OCI-LY3 (cell line): ENCODE measurements around the gene GPHN.
"Not testable (repeated sequence)": the region's sequence is repeated elsewhere in the genome, so short reads cannot be mapped to it uniquely, and the experiment has no call there.

Experiments
- H2AFZ ChIP-seq: fragments of 200-600, 300-600 bp; shearing (Covaris generic); 2 replicates; pipeline ENCODE4 v1.6.0; 2014; ENCODE audit warnings: antibody characterized with exemption, low read depth, low read length
- H3K27ac ChIP-seq: fragments of 200-600, 300-600 bp; sonication (generic); 2 replicates; pipeline ENCODE4 v1.5.1; 2014; ENCODE audit warnings: mild to moderate bottlenecking, low read length, moderate library complexity, mixed read lengths
- H3K27me3 ChIP-seq: fragments of 200-600, 300-600 bp; sonication (generic); 2 replicates; pipeline ENCODE4 v1.6.1; 2014; ENCODE audit warnings: low read depth, low read length, mixed read lengths
- H3K36me3 ChIP-seq: fragments of 200-600, 300-600 bp; sonication (generic); replicated peaks from 2 replicates; pipeline ENCODE3; 2014; ENCODE audit warnings: low read depth, low read length, mixed read lengths
- H3K4me1 ChIP-seq: fragments of 300-600, 200-600 bp; sonication (generic); 2 replicates; pipeline ENCODE4 v1.6.1; 2014; ENCODE audit warnings: low read length, mixed read lengths
- H3K4me2 ChIP-seq: fragments of 200-600, 300-600 bp; sonication (generic); 2 replicates; pipeline ENCODE4 v1.6.1; 2014; ENCODE audit warnings: low read length, mixed read lengths
- H3K4me3 ChIP-seq: fragments of 300-600, 200-600 bp; sonication (generic); 2 replicates; pipeline ENCODE4 v1.5.1; 2014; ENCODE audit warnings: antibody characterized with exemption, mild to moderate bottlenecking, low read length, moderate library complexity
- H3K79me2 ChIP-seq: fragments of 300-600, 200-600 bp; shearing (Covaris generic); 2 replicates; pipeline ENCODE4 v1.6.1; 2014; ENCODE audit warnings: mild to moderate bottlenecking, low read length, mixed read lengths
- H3K9ac ChIP-seq: fragments of 300-600, 200-600 bp; shearing (Covaris generic); 2 replicates; pipeline ENCODE4 v1.6.0; 2014; ENCODE audit warnings: mild to moderate bottlenecking, low read length, moderate library complexity
- H3K9me3 ChIP-seq: fragments of 200-600, 300-600 bp; shearing (Covaris generic); 2 replicates; pipeline ENCODE4 v1.6.1; 2014; ENCODE audit warnings: low read length, mixed read lengths; ENCODE audit not compliant: insufficient read depth
- H4K20me1 ChIP-seq: fragments of 200-600, 300-600 bp; sonication (generic); 2 replicates; pipeline ENCODE4 v1.6.1; 2016; ENCODE audit warnings: low read length, mixed read lengths; ENCODE audit not compliant: insufficient read depth
- EZH2phosphoT487 ChIP-seq: fragments of 200-600 bp; shearing (Covaris generic); IDR thresholded peaks from 2 replicates; pipeline ENCODE4 v1.6.1; 2018; ENCODE audit warnings: antibody characterized with exemption, mixed run types, low read depth
- TF ChIP-seq, protein P1 (sequence below): fragments of 200-600, 300-600 bp; sonication (generic); IDR thresholded peaks from 2 replicates; pipeline ENCODE4 v1.5.1; 2014; ENCODE audit warnings: antibody characterized with exemption, low read length, low read depth

GPHN gene

DNA sequence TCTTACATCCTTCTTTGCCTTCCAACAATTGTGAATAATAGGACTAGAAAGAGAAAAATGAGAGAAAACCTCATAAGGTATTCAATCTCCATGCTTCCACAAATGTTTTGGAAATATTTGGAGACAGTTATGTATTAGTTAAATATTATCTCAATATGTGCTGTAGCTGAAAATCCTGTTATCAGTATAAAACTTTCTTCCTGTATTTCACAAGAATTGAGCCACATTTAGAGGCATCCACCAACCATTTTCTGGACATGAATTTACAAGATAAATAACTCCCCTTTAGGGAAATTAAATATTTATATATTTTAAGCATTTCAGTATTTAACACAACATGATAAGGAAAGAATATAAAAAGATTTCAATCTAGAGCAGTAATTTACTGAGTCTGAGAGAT is 200.3 kb downstream of the GPHN start:
- no peak overlapping the region for H3K4me2 ChIP-seq
- no peaks in the 10 kb centered on the region for H3K9me3 ChIP-seq
- H3K36me3 ChIP-seq: no peaks in the 10 kb centered on the region
- TF ChIP-seq, protein P1, sequence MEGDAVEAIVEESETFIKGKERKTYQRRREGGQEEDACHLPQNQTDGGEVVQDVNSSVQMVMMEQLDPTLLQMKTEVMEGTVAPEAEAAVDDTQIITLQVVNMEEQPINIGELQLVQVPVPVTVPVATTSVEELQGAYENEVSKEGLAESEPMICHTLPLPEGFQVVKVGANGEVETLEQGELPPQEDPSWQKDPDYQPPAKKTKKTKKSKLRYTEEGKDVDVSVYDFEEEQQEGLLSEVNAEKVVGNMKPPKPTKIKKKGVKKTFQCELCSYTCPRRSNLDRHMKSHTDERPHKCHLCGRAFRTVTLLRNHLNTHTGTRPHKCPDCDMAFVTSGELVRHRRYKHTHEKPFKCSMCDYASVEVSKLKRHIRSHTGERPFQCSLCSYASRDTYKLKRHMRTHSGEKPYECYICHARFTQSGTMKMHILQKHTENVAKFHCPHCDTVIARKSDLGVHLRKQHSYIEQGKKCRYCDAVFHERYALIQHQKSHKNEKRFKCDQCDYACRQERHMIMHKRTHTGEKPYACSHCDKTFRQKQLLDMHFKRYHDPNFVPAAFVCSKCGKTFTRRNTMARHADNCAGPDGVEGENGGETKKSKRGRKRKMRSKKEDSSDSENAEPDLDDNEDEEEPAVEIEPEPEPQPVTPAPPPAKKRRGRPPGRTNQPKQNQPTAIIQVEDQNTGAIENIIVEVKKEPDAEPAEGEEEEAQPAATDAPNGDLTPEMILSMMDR: no peak
- TF ChIP-seq EZH2phosphoT487: no peak
- H3K27ac ChIP-seq: no peak overlapping the region
- H2AFZ ChIP-seq: no peak overlapping the region
- H3K79me2 ChIP-seq: no peaks in the 10 kb centered on the region
- H4K20me1 ChIP-seq: no peaks in the 10 kb centered on the region
- H3K4me1 ChIP-seq: no peaks in the 10 kb centered on the region
- no peak overlapping the region for H3K9ac ChIP-seq
- no peak overlapping the region for H3K4me3 ChIP-seq
- H3K27me3 ChIP-seq: no peaks in the 10 kb centered on the region

DNA sequence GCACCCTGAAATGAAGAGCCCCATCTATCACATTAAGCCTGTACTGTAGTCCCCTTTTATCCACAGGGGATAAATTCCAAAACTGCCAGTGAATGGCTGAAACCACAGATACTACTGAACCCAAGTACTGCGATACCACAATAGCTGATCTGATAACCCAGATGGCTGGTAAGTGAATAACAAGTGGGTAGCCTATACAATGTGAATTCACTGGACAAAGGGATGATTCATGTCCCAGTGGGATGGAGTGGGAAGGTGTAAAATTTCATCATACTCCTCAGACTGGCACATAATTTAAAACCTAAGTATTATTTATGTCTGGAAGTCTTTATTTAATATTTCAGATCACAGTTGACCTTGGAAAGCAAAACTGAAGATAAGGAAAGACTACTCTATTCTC is 201.3 kb downstream of the GPHN start:
- TF ChIP-seq EZH2phosphoT487: no peak
- TF ChIP-seq, protein P1: no peak
- Histone ChIP-seq H4K20me1 (no peaks in the 10 kb centered on the region), H3K4me1 (no peaks in the 10 kb centered on the region), H3K79me2 (no peaks in the 10 kb centered on the region), H3K36me3 (no peaks in the 10 kb centered on the region), H3K27ac (no peak overlapping the region), H2AFZ (no peak overlapping the region), H3K4me2 (no peak overlapping the region), H3K4me3 (no peak overlapping the region), H3K9me3 (no peaks in the 10 kb centered on the region), H3K27me3 (no peaks in the 10 kb centered on the region), H3K9ac (no peak overlapping the region)

DNA sequence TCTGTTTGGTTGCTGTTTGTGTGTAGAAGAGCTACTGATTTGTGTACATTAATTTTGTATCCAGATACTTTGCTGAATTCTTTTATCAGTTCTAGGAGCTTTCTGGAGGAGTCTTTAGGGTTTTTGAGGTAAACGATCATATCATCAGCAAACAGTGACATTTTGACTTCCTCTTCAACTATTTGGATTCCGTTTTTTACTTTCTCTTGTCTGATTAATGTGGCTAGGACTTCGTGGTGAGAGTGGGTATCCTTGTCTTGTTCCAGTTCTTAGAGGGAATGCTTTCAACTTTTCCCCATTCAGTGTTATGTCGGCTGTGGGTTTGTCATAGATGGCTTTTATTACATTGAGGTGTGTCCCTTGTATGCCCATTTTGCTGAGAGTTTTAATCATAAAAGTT is 206.3 kb downstream of the GPHN start:
- not testable (repeated sequence) for H3K4me1 ChIP-seq, H3K4me3 ChIP-seq, H3K27me3 ChIP-seq, H4K20me1 ChIP-seq, H2AFZ ChIP-seq, H3K9me3 ChIP-seq, H3K27ac ChIP-seq, H3K79me2 ChIP-seq, H3K4me2 ChIP-seq, H3K9ac ChIP-seq, H3K36me3 ChIP-seq

GRCh38 chr14:66715313-66715712 is 207.4 kb downstream of the GPHN start:
- H3K79me2 ChIP-seq, H3K4me2 ChIP-seq, H3K4me1 ChIP-seq, H4K20me1 ChIP-seq, H3K4me3 ChIP-seq, H3K9ac ChIP-seq, H3K27me3 ChIP-seq, H3K9me3 ChIP-seq, H3K27ac ChIP-seq, H3K36me3 ChIP-seq, H2AFZ ChIP-seq: not testable (repeated sequence)

DNA sequence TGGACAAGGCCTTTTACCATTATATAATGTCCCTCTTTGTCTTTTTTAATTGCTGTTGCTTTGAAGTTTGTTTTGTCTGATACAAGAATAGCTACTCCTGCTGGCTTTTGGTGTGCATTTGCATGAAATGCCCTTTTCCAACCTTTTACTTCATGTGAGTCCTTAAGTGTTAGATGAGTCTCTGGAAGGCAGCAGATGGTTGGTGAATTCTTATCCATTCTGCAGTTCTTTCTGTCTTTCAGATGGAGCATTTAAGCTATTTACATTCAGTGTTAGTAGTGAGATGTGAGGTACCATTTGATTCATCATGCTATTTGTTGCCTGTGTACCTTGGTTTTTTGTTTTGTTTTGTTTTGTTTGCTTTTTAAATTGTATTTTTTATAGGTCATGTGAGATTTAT is 208.3 kb downstream of the GPHN start:
- Histone ChIP-seq H3K4me3 (no peak overlapping the region), H3K36me3 (no peaks in the 10 kb centered on the region), H3K79me2 (peaks cover 4% of the 10 kb centered on the region; the same call in 1 of the 2 replicates), H2AFZ (no peak overlapping the region), H4K20me1 (no peaks in the 10 kb centered on the region), H3K9ac (no peak overlapping the region), H3K27ac (no peak overlapping the region), H3K27me3 (no peaks in the 10 kb centered on the region), H3K4me2 (no peak overlapping the region), H3K4me1 (no peaks in the 10 kb centered on the region), H3K9me3 (no peaks in the 10 kb centered on the region)
- TF ChIP-seq, protein P1: no peak
- TF ChIP-seq EZH2phosphoT487: no peak
